Fibroblast of pulmonary artery (primary cell): ENCODE measurements around the gene CPD.
"Not testable (repeated sequence)": the region's sequence is repeated elsewhere in the genome, so short reads cannot be mapped to it uniquely, and the experiment has no call there.

Experiments
- DNase-seq: peaks from one replicate; pipeline ENCODE4 v3.0.0-alpha.2; 2010; ENCODE audit warnings: low read depth
- H3K4me3 ChIP-seq: replicated peaks from 2 replicates; pipeline ENCODE4 v1.5.1; 2011; ENCODE audit warnings: low read depth, mild to moderate bottlenecking, control low read depth, low read length, moderate library complexity
- CTCF ChIP-seq: IDR thresholded peaks from 2 replicates; pipeline ENCODE4 v1.5.1; 2011; ENCODE audit warnings: mild to moderate bottlenecking, control low read depth, low read length, inconsistent platforms; ENCODE audit errors: missing control alignments

CPD gene

GRCh38 chr17:30426292-30426691, 47.6 kb downstream of the CPD start:
- DNase-seq: no peak
- no peak overlapping the region for H3K4me3 ChIP-seq
- TF ChIP-seq CTCF: no peak

GRCh38 chr17:30427611-30428010, 48.9 kb downstream of the CPD start:
- no peak for DNase-seq
- H3K4me3 ChIP-seq: no peak overlapping the region
- TF ChIP-seq CTCF: no peak

GRCh38 chr17:30429155-30429554, 50.4 kb downstream of the CPD start:
- H3K4me3 ChIP-seq: no peak overlapping the region
- DNase-seq: peak; percentile 50
- TF ChIP-seq CTCF: no peak

GRCh38 chr17:30433514-30433913, 54.8 kb downstream of the CPD start:
- TF ChIP-seq CTCF: no peak
- DNase-seq: peak; percentile 97
- no peak overlapping the region for H3K4me3 ChIP-seq

- no peak overlapping the region for H3K4me3 ChIP-seq
- TF ChIP-seq CTCF: no peak
- no peak for DNase-seq
Measured at GRCh38 chr17:30436729-30437128, 58.0 kb downstream of the CPD start.

- DNase-seq: no peak
- H3K4me3 ChIP-seq: no peak overlapping the region
- TF ChIP-seq CTCF: no peak
Measured at GRCh38 chr17:30443721-30444120, 65.0 kb downstream of the CPD start.

GRCh38 chr17:30446640-30447039, 67.9 kb downstream of the CPD start:
- not testable (repeated sequence) for DNase-seq, H3K4me3 ChIP-seq

- TF ChIP-seq CTCF: no peak
- no peak overlapping the region for H3K4me3 ChIP-seq
- peak; percentile 62 for DNase-seq
Measured at GRCh38 chr17:30449480-30449879, 70.8 kb downstream of the CPD start.
